K562 (cell line): ENCODE measurements around the gene FAM83E. TPM values are rescaled to one million over a fixed set of nuclear protein-coding genes. Genes with fewer than 3 reads are reported as not detected.

Experiments used
- ARHGAP35 ChIP-seq: fragments of 450-650 bp; IDR thresholded peaks from 2 replicates; pipeline ENCODE4 v1.6.1; 2018; ENCODE audit not compliant: partially characterized antibody
- ASH1L ChIP-seq: fragments of 450-650 bp; IDR thresholded peaks from 2 replicates; pipeline ENCODE4 v1.6.1; 2018; ENCODE audit warnings: borderline replicate concordance, mild to moderate bottlenecking, low read depth; ENCODE audit not compliant: partially characterized antibody
- BRD9 ChIP-seq: fragments of 450-650 bp; IDR thresholded peaks from 2 replicates; pipeline ENCODE4 v1.6.1; 2018; ENCODE audit warnings: low read depth; ENCODE audit not compliant: partially characterized antibody
- EZH2 ChIP-seq: IDR thresholded peaks from 2 replicates; pipeline ENCODE4 v1.6.1; 2012; ENCODE audit warnings: low read depth, mild to moderate bottlenecking, inconsistent platforms, low read length, borderline replicate concordance
- HDAC1 ChIP-seq, 2 experiments: fragments of 450-650 bp; IDR thresholded peaks; 2 replicates each; pipeline ENCODE4 v1.6.1; 2016 to 2017; ENCODE audit warnings: inconsistent platforms in 1 of 2, mild to moderate bottlenecking in 1 of 2, moderate library complexity in 1 of 2
- HNRNPH1 ChIP-seq: fragments of 200-400 bp; formaldehyde crosslinking; optimal IDR thresholded peaks from 2 replicates; pipeline ENCODE3; 2017; ENCODE audit warnings: low read depth, mild to moderate bottlenecking, low read length, moderate library complexity
- ID3 ChIP-seq, 2 experiments: fragments of 250-450 bp in 1 of 2; fragments of 450-650 bp in 1 of 2; sonication (Bioruptor Pico) in 1 of 2; IDR thresholded peaks; 2 replicates each; pipeline versions ENCODE4 v1.6.1 to v1.8.0; 2016 to 2021; ENCODE audit warnings: mild to moderate bottlenecking in 2 of 2, moderate library complexity in 2 of 2, missing compliant biosample characterization in 1 of 2, missing genetic modification characterization in 1 of 2
- KLF10 ChIP-seq: fragments of 250-450 bp; sonication (Bioruptor Pico); IDR thresholded peaks from 2 replicates; pipeline ENCODE4 v1.6.1; 2021; ENCODE audit warnings: matching md5 sums
- MEIS2 ChIP-seq: fragments of 450-650 bp; IDR thresholded peaks from 2 replicates; pipeline ENCODE4 v1.6.1; 2014; ENCODE audit warnings: mild to moderate bottlenecking; ENCODE audit not compliant: partially characterized antibody
- NEUROD1 ChIP-seq: fragments of 150-350 bp; IDR thresholded peaks from 2 replicates; pipeline ENCODE4 v1.6.1; 2014; ENCODE audit warnings: borderline replicate concordance, low read length, low read depth; ENCODE audit not compliant: partially characterized antibody
- PKNOX1 ChIP-seq: fragments of 450-650 bp; IDR thresholded peaks from 2 replicates; pipeline ENCODE4 v1.6.1; 2016
- TFE3 ChIP-seq: fragments of 450-650 bp; formaldehyde crosslinking; IDR thresholded peaks from 2 replicates; pipeline ENCODE4 v1.4.0; 2020; ENCODE audit warnings: mild to moderate bottlenecking, mixed read lengths
- ZBTB1 ChIP-seq: sonication (generic); formaldehyde crosslinking; IDR thresholded peaks from 2 replicates; pipeline ENCODE4 v1.8.1; 2023; ENCODE audit warnings: missing genetic modification reagents, low read depth, mild to moderate bottlenecking, borderline replicate concordance
- ZBTB11 ChIP-seq, 3 experiments: fragments of 200-800 bp in 1 of 3; fragments of 250-450 bp in 1 of 3; fragments of 450-650 bp in 1 of 3; sonication (Bioruptor Pico) in 1 of 3; sonication (Bioruptor generic) in 1 of 3; formaldehyde crosslinking in 1 of 3; IDR thresholded peaks; 2 replicates each; pipeline versions ENCODE4 v1.6.1 to v1.8.0; 2016 to 2022; ENCODE audit warnings: mild to moderate bottlenecking in 2 of 3, missing genetic modification characterization in 2 of 3, missing compliant biosample characterization in 1 of 3, moderate library complexity in 1 of 3
- ZNF217 ChIP-seq: sonication (generic); formaldehyde crosslinking; IDR thresholded peaks from 2 replicates; pipeline ENCODE4 v1.8.0; 2022; ENCODE audit warnings: mild to moderate bottlenecking, missing genetic modification reagents
- ZNF398 ChIP-seq: fragments of 250-450 bp; sonication (Bioruptor Pico); IDR thresholded peaks from 2 replicates; pipeline ENCODE4 v1.8.0; 2021; ENCODE audit warnings: moderate library complexity, mild to moderate bottlenecking, inconsistent platforms
- polyA plus RNA-seq, 8 experiments: library from polyadenylated mRNA; depleted of rRNA in 4 of 8; stranded (reverse) in 5 of 8; unstranded in 3 of 8; fragments of >200 nt; fragmentation: Nextera tagmentation in 2 of 8; fragmentation: Illumina TruSeq in 1 of 8; extraction: Ambion mirVana in 2 of 8; extraction: Trizol in 1 of 8; gene quantifications; 2 replicates each; pipeline versions ENCODE4 v1.2.1 to v1.2.3, GENCODE V29; 2011 to 2014; ENCODE audit warnings: inconsistent platforms in 1 of 8, missing spikeins in 1 of 8
- total RNA-seq, 7 experiments: library from RNA; depleted of rRNA in 6 of 7; stranded (reverse); fragments of >200 nt in 6 of 7; fragmentation: Illumina TruSeq in 2 of 7; extraction: Trizol in 2 of 7; gene quantifications; 2 replicates each; pipeline versions ENCODE4 v1.2.1 to v1.2.3, GENCODE V29; 2011 to 2021; ENCODE audit warnings: low replicate concordance in 1 of 7

Gene FAM83E
- total and polyA plus RNA-seq, 9 of the 15 experiments (the other 6 are each of a cell fraction or from before 2014, with no cell fraction given): 0.15 to 0.87 (median 0.29) TPM; not detected in 4

GRCh38 chr19:48588670-48589401, 26.0 kb downstream of the FAM83E start (continued):
- TF ChIP-seq ID3 (CRISPR knock-in tag; IDR thresholded peaks at IDR 0.05): no peak
- TF ChIP-seq ID3 (tag; IDR thresholded peaks at IDR 0.05): 0 out of 2 replicates have a peak, but pooled peaks have one; percentile 63
- TF ChIP-seq ZNF398 (CRISPR knock-in tag): no peak
- TF ChIP-seq HNRNPH1: no peak
- TF ChIP-seq BRD9: peak; percentile 85
- TF ChIP-seq KLF10: no peak
- TF ChIP-seq EZH2: no peak
- no peak for TF ChIP-seq ZNF217 (CRISPR knock-in tag)
- TF ChIP-seq PKNOX1: peak; percentile 68
- TF ChIP-seq ASH1L: peak; percentile 61
- TF ChIP-seq MEIS2: peak; percentile 50
- peak; percentile 96 to 97 for TF ChIP-seq HDAC1 (IDR thresholded peaks at IDR 0.05)
- peak; percentile 17 for TF ChIP-seq NEUROD1
- 0 out of 6 replicates have a peak, but pooled peaks of 1 of the 3 experiments have one; percentile 61 for TF ChIP-seq ZBTB11 (CRISPR knock-in tag; IDR thresholded peaks at IDR 0.05)
- peak; percentile 66 for TF ChIP-seq ARHGAP35
- TF ChIP-seq TFE3 (CRISPR knock-in tag): no peak
- TF ChIP-seq ZBTB1 (CRISPR knock-in tag): peak; percentile 72; the same call in 1 of the 2 replicates
